ENCODE measurements around the gene SBF1. TPM values are rescaled to one million over a fixed set of nuclear protein-coding genes. Genes with fewer than 3 reads are reported as not detected.
A peak's percentile ranks its signal among the peaks of the same experiment; 100 is the strongest.

The SBF1 gene
- total RNA-seq, 4 donors from 2014 or later: 48.5 to 77.7 (median 68.3) TPM

DNA sequence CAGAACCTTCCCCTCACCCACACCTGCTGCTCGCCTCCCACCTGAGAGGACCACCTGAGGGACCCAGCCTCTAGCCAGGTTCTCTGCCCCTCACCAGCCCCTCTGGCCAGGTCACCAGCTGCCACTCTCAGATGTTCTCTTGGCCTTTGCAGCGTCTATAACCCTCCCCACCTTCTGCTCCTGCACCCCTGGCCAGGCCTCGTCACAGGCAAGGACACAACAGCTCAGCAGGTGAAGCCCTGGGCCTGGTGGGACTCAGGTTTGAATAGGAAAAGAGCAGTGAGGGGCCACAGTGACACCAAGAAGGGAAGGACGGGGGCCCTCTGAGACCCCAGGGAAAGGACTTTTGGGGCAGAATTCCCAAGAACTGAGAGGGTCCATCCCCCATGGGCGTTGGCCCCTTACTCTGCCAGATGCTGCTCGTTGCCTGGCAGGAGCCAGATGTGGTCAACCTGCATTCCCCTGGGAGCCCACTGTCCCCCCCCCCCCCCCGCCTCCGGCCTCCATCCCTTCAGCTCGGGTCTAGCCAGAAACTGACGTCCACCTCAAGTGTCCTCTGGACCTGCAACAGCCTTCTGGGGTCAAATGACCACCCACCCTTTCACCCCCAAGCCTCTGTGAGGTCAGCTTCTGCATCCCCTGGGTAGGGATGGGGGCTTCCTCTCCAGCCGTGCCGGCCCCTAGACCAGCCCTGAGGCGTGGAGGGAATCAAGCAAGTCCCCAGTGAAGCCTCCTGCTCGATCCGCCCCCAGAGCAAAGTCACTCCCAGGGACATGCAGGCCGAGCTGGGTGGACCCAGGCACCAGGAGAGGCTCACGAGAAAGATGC lies 28.7 kb downstream of the SBF1 start:
- Histone ChIP-seq H3K4me3 (no peak overlapping the region), H3K27me3 (no peaks in the 10 kb centered on the region), H3K9me3 (no peaks in the 10 kb centered on the region), H3K4me1 (peaks cover 0 to 29% (median 13%) of the 10 kb centered on the region in 4 donors), H3K36me3 (peaks cover 0 to 91% (median 28%) of the 10 kb centered on the region in 3 donors), H3K27ac (peak overlapping the region in 3 of 4 donors; percentile 11 to 75 (median 65))
- WGBS, 2 donors: 66 to 78% methylated on average over 13 to 17 of the region's 17 CpGs
- no peak for DNase-seq (ENCODE audit: low spot score in 2 of 2)
- no peak for TF ChIP-seq EP300 (IDR thresholded peaks at IDR 0.05)
- TF ChIP-seq POLR2A (IDR thresholded peaks at IDR 0.05): no peak

GRCh38 chr22:50445071-50445879 lies 29.6 kb downstream of the SBF1 start:
- WGBS, 2 donors: 51 to 67% methylated on average over 28 to 30 of the region's 30 CpGs
- H3K27ac ChIP-seq: peak overlapping the region in 3 of 4 donors; percentile 11 to 75 (median 65)

DNA sequence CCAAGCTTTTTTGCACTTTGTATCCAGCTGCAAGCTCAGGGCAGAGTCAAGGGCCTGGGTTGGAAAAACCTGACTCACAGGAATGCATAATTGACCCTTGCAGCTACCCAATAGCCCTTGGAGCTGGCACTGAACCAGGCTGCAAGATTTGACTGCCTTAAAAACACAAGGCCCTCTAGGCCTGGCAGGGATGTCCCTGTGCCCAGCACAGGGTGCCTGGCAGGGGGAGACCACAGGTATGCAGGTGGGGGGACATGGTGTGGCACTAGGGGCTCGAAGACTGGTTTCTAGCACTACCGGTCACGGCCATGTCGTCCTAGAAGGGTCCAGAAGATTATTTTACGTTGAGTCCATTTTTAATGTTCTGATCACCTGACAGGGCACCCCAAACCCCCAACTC lies 30.2 kb downstream of the SBF1 start:
- Histone ChIP-seq H3K27ac (peak overlapping the region in 3 of 4 donors; percentile 11 to 75 (median 65)), H3K4me1 (peaks cover 0 to 29% (median 13%) of the 10 kb centered on the region in 4 donors), H3K27me3 (no peaks in the 10 kb centered on the region), H3K4me3 (no peak overlapping the region), H3K36me3 (peaks cover 0 to 91% (median 22%) of the 10 kb centered on the region in 3 donors), H3K9me3 (no peaks in the 10 kb centered on the region)
- peak in 1 of 2 donors; percentile 40 for DNase-seq (ENCODE audit: low spot score in 2 of 2)
- WGBS, 2 donors: 54 to 76% methylated on average over 5 of the region's 5 CpGs
- TF ChIP-seq EP300 (IDR thresholded peaks at IDR 0.05): no peak
- TF ChIP-seq POLR2A (IDR thresholded peaks at IDR 0.05): no peak
- TF ChIP-seq CTCF (IDR thresholded peaks at IDR 0.05): no peak

More at GRCh38 chr22:50445071-50445879, 29.6 kb downstream of the SBF1 start:
- TF ChIP-seq EP300 (IDR thresholded peaks at IDR 0.05) (no peak), POLR2A (IDR thresholded peaks at IDR 0.05) (no peak), CTCF (IDR thresholded peaks at IDR 0.05) (no peak)
- Histone ChIP-seq H3K27me3 (no peaks in the 10 kb centered on the region), H3K36me3 (peaks cover 0 to 91% (median 24%) of the 10 kb centered on the region in 3 donors), H3K9me3 (no peaks in the 10 kb centered on the region), H3K4me3 (no peak overlapping the region), H3K4me1 (peaks cover 0 to 29% (median 13%) of the 10 kb centered on the region in 4 donors)
- no peak for DNase-seq (ENCODE audit: low spot score in 2 of 2)

DNA sequence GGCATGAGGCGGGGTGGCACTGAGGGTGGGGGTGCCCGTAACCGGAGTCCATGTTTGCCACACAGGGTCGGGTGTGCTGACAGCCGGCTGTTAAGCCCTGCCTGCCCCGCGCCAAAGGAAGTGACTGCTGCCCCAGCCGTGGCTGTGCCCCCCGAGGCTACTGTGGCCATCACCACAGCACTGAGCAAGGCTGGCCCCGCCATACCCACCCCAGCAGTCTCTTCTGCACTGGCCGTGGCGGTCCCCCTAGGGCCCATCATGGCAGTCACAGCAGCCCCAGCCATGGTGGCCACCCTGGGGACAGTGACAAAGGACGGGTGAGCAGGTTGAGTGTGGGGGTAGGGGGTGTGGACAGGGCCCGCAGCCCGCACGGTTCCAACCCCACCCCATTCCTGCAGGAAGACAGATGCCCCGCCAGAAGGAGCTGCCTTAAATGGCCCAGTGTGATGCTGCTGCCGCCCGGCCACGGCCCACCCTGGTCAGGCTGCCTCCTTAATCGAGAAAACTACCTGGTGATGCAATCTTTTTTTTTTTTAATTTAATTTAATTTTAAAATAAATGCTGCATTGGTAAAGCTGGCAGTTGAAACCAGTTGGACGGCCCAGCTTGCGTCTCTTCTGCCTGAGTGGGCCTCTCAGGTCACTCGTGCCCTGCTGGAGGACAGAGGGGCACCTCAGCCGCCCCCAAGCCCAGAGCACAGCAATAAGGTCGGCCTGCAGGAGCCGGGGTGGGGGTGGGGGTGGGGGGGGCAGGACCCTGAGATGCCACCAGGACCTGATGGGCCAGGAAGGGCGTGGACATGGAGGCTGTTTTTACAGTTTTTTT lies 30.8 kb downstream of the SBF1 start:
- Histone ChIP-seq H3K27ac (peak overlapping the region in 3 of 4 donors; percentile 13 to 65 (median 20)), H3K4me1 (peaks cover 0 to 29% (median 13%) of the 10 kb centered on the region in 4 donors), H3K9me3 (no peaks in the 10 kb centered on the region), H3K36me3 (peaks cover 0 to 92% (median 22%) of the 10 kb centered on the region in 3 donors), H3K4me3 (no peak overlapping the region), H3K27me3 (no peaks in the 10 kb centered on the region)
- WGBS, 2 donors: 62 to 65% methylated on average over 23 to 25 of the region's 28 CpGs
- no peak for DNase-seq (ENCODE audit: low spot score in 2 of 2)
- TF ChIP-seq EP300 (IDR thresholded peaks at IDR 0.05) (no peak), CTCF (IDR thresholded peaks at IDR 0.05) (no peak), POLR2A (IDR thresholded peaks at IDR 0.05) (no peak)

GRCh38 chr22:50443197-50443596 lies 31.6 kb downstream of the SBF1 start:
- H3K36me3 ChIP-seq: peaks cover 2 to 92% (median 21%) of the 10 kb centered on the region in 3 donors
- 77 to 84% methylated on average over 14 to 15 of the region's 15 CpGs for WGBS, 2 donors
- H3K4me3 ChIP-seq: no peak overlapping the region
- no peak for DNase-seq (ENCODE audit: low spot score in 2 of 2)
- peaks cover 0 to 29% (median 13%) of the 10 kb centered on the region in 4 donors for H3K4me1 ChIP-seq
- TF ChIP-seq POLR2A (IDR thresholded peaks at IDR 0.05) (no peak), CTCF (IDR thresholded peaks at IDR 0.05) (no peak), EP300 (IDR thresholded peaks at IDR 0.05) (no peak)
- H3K27me3 ChIP-seq: no peaks in the 10 kb centered on the region
- no peaks in the 10 kb centered on the region for H3K9me3 ChIP-seq
- peak overlapping the region in 3 of 4 donors; percentile 13 to 65 (median 20) for H3K27ac ChIP-seq
